ENCODE results near the gene DDTL.
"Not testable (repeated sequence)": the region's sequence is repeated elsewhere in the genome, so short reads cannot be mapped to it uniquely, and the experiment has no call there.

The DDTL gene

GRCh38 chr22:23970816-23971486 lies 4.3 kb downstream of the DDTL start:
- DNase-seq, result no peak

- DNase-seq, result not testable (repeated sequence)
Measured at GRCh38 chr22:23971927-23972326, 5.2 kb downstream of the DDTL start.

- not testable (repeated sequence) for DNase-seq
Measured at GRCh38 chr22:23974345-23974744, 7.7 kb downstream of the DDTL start, which contains the start of gene DDT. Gene DDT, minus strand, starts transcription at chr22:23974441. Its CDS starts 27 bp downstream, at chr22:23974414.

GRCh38 chr22:23974836-23975352 lies 8.2 kb downstream of the DDTL start:
- not testable (repeated sequence) for DNase-seq

- not testable (repeated sequence) for DNase-seq
Measured at GRCh38 chr22:23977304-23977703, 10.6 kb downstream of the DDTL start.

- not testable (repeated sequence) for DNase-seq
Measured at GRCh38 chr22:23979557-23980240, 13.0 kb downstream of the DDTL start, which contains the start of gene GSTT2. Gene GSTT2, plus strand, starts transcription at chr22:23980134.

- DNase-seq, result not testable (repeated sequence)
Measured at GRCh38 chr22:23980567-23980966, 13.9 kb downstream of the DDTL start.

- peak in 2 of 4 experiments; percentile 20 to 54 for DNase-seq
Measured at GRCh38 chr22:23984430-23984829, 17.7 kb downstream of the DDTL start.

- DNase-seq, result not testable (repeated sequence)
Measured at GRCh38 chr22:23986089-23986488, 19.4 kb downstream of the DDTL start.

GRCh38 chr22:23986538-23987178 lies 20.0 kb downstream of the DDTL start:
- DNase-seq, result not testable (repeated sequence)

- not testable (repeated sequence) for DNase-seq
Measured at GRCh38 chr22:23989583-23990244, 23.0 kb downstream of the DDTL start.

- DNase-seq, result not testable (repeated sequence)
Measured at GRCh38 chr22:23993080-23993479, 26.4 kb downstream of the DDTL start.

- not testable (repeated sequence) for DNase-seq
Measured at GRCh38 chr22:23993581-23994177, 27.0 kb downstream of the DDTL start.

GRCh38 chr22:23997092-23997491 lies 30.4 kb downstream of the DDTL start:
- no peak for DNase-seq

GRCh38 chr22:23999779-24000178 lies 33.1 kb downstream of the DDTL start:
- DNase-seq, result not testable (repeated sequence)

GRCh38 chr22:24001314-24001713 lies 34.6 kb downstream of the DDTL start:
- no peak for DNase-seq

GRCh38 chr22:24002272-24002671 lies 35.6 kb downstream of the DDTL start:
- no peak for DNase-seq

- no peak for DNase-seq
Measured at GRCh38 chr22:24002851-24003250, 36.2 kb downstream of the DDTL start.

GRCh38 chr22:24003887-24004286 lies 37.2 kb downstream of the DDTL start:
- no peak for DNase-seq

GRCh38 chr22:24005201-24005600 lies 38.5 kb downstream of the DDTL start, which contains the start of gene GSTT4:
Gene GSTT4, minus strand, starts transcription at chr22:24005453. Its CDS starts 97 bp downstream, at chr22:24005356.
- no peak for DNase-seq

GRCh38 chr22:24006207-24006913 lies 39.7 kb downstream of the DDTL start:
- DNase-seq, result no peak

GRCh38 chr22:24006914-24007214 lies 40.2 kb downstream of the DDTL start:
- DNase-seq, result no peak

Data from activated naive CD4-positive, alpha-beta T cell (primary cell).